Posterior vena cava (tissue), 2 donors: ENCODE measurements around the gene TOMM7. TPM values are rescaled to one million over a fixed set of nuclear protein-coding genes. Genes with fewer than 3 reads are reported as not detected.

Experiments used
- DNase-seq: peaks from one replicate; pipeline ENCODE4 v3.0.0-alpha.2; 2020; ENCODE audit warnings: low spot score
- intact Hi-C, 2 donors: fragments of 100-400 bp; cut with DNase I; formaldehyde crosslinking; loops; one replicate each; pipeline versions ENCODE4 v1.14.1 to v1.14.2; 2022 to 2023
- long read RNA-seq, 2 donors: library from polyadenylated mRNA; unstranded; transcript quantifications; one replicate each; pipeline ENCODE4 v2.0.0, GENCODE V29; 2020 to 2021
- total RNA-seq, 2 donors: library from RNA; stranded (reverse); fragmentation: NEBNext Ultra II Directional; extraction: Animal tissue kit (Norgen Biotek cat#: 25700); gene quantifications; one replicate each; pipeline ENCODE4 v1.2.1, GENCODE V29; 2021
- donor health status: DM: yes; HTN: yes; CAD: no.
- donor health status: DM: yes; HTN: yes; CAD: no.

TOMM7 gene
- total RNA-seq, result 100 to 1,000 TPM; 227 to 235 TPM
- long read RNA-seq, donor 1, transcript TOMM7-201 (3 exons, 778 nt), result major isoform, 25 of 25 reads
- long read RNA-seq, donor 1, partial matches to known transcripts, result 0 of 25 reads
- long read RNA-seq, donor 1, other reads (novel, unspliced or antisense), result 0 of 25 reads
- long read RNA-seq, donor 2, transcript TOMM7-201 (3 exons, 778 nt), result major isoform, 30 of 31 reads
- long read RNA-seq, donor 2, partial matches to known transcripts, result 0 of 31 reads
- long read RNA-seq, donor 2, other reads (novel, unspliced or antisense), result 0 of 31 reads

DNA sequence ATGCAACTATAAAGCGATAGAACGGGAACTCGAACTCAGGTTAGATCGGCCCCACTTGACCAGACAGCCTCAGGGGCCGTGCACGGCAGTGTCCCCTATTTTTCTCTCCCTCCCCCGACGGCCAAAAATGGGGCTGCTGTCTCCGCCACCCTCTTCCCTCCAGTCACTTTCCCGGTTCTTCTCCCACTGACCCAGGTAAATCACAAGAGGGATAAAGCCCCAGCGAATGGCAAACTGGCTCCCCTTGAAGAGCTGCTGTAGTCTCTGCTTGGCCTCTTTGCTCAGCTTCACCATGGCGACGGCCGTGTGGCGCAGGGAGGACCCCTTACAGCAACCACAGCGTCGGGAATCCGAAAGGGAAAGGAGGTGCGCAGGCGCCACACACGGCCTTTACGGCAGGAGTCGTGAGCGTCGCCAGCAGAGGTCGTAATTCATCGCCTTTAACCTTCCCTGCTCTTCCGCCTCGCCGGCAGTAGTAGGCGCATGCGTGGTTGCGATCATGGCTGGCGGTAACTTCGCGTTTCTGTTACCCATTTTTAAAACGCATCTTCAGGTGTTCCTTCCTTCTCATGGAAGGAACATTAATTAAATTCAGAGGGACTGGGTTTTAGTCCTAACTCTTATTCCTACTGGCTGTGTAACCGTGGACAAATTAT lies at the start of gene TOMM7:
TOMM7 (minus strand) TSS at position 364 of the 656 bp plus-strand sequence; CDS start at position 294, 70 bp downstream.
- intact Hi-C loops, result no loop called here
- DNase-seq, result peak; percentile 97

DNA sequence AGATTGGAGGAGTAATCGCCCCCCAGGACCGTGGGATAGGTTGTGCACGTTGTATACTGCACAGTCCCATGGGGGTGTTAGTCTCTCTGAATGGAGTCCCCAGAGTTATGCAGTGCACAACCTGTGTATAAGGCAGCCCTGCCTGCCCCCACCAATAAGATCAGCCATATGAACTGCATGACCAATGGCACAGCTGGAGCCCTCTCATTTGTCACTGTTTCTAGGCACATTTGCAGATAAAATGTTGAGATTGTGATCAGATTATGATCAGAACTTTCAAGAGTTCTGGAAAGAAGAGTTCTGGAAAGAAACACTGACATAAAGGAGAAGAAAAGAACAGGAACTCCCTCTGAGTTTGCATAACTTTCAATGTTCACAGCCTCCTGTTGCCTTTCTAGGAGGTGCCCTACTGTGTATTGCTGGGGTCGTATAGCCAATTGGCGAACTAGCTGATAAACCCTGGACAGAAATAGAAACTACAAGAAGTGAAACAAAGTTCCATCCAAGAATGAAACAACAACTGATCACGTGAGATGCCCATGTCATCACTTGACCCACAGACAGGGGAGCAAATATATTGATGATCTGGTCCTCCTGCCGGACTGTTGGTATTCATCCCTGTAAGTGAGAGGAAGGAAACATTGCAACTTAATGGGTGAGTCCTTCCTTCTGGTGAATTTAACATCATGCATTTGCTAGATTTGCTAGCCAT lies 49.6 kb upstream of the TOMM7 start:
- intact Hi-C loops, result no loop called here

DNA sequence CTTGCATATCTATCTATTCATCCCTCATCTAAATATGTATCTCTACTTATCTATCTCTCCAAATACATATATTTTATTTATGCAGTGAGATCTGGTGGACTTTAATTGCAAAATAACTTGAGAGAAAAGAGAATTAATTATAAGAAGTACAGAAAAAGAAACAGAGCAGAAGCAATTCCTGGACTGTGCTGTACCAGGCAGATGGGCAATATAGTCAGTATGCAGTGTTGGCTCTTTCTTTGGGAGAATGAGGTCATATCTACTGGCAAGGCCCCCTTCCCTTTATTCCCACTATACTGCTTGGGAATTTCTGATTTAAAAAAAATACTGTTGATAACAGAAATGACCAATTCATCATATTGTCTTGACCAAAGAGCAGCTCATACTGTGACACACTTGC lies 49.0 kb upstream of the TOMM7 start:
- no peak for DNase-seq
- intact Hi-C loops, result no loop called here

More for the DNA sequence above, 49.6 kb upstream of the TOMM7 start:
- DNase-seq, result no peak

DNA sequence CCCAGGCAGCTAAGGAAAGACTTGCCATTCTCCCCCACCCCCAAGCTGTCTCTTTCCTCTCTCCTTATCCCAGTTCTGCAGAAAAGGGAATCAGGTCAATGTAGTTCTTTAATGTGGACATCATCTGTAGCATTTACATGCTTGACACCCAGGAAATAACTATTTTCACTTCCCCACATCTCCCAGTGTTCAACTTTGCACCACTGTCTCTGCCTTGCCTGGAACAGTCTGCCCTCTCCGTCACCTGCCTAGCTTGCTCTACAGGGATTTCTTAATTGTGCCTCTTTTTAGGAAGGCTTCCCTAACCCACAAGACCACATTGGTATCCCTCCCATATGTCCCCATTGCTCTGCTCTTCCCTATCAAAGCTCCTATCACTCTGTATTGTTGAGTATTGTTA lies 45.9 kb upstream of the TOMM7 start:
- DNase-seq, result no peak
- intact Hi-C loops, result no loop called here

- DNase-seq, result no peak
Observed at GRCh38 chr7:22867589-22867988, 44.9 kb upstream of the TOMM7 start.

GRCh38 chr7:22867003-22867402 lies 44.4 kb upstream of the TOMM7 start:
- intact Hi-C loops, result no loop called here
- no peak for DNase-seq

More at GRCh38 chr7:22867589-22867988, 44.9 kb upstream of the TOMM7 start:
- intact Hi-C loops, result no loop called here

- intact Hi-C loops, result no loop called here
- no peak for DNase-seq
Observed at GRCh38 chr7:22865602-22865960, 42.9 kb upstream of the TOMM7 start.

DNA sequence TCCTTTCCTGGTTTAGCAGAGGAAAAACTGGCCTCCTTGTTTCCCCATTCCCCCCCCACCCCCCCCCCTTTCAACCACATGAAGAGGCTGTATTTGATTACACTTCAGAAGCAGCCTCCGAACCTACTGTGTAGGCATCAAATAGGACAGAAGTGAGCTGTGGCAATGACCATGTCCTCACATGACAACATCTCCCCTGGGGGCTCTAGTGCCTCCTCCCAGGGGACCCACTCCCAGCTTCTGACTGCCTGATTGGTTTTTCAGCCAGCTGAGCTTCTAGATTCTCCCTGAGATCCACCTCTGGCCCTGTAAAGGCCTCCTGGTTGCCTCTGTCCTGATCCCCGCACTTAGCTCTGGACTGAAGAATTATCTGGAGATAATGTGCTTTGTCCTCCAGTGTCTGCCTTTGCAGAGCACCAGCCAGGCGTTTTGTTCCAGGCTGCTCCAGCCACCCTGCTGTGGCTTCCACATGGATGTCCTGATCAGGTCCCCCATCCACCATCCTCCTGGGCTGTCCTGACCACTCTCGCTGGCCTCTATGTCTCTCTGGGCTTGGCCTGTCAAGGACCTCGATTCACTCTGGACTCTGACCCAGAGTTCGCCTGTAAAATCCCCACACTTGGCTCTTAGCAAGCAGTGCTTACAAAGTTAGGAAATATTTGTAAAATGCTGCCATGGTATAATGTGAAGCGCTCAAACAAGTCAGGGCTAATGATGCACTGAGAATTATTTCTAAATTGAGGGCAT lies 42.4 kb upstream of the TOMM7 start:
- no peak for DNase-seq
- intact Hi-C loops, result no loop called here

- intact Hi-C loops, result no loop called here
Observed at GRCh38 chr7:22864301-22864700, 41.7 kb upstream of the TOMM7 start.

GRCh38 chr7:22863156-22863899 lies 40.7 kb upstream of the TOMM7 start:
- intact Hi-C loops, result no loop called here
- no peak for DNase-seq

More at GRCh38 chr7:22864301-22864700, 41.7 kb upstream of the TOMM7 start:
- no peak for DNase-seq

GRCh38 chr7:22861576-22861975 lies 38.9 kb upstream of the TOMM7 start:
- intact Hi-C loops, result no loop called here
- DNase-seq, result no peak

GRCh38 chr7:22860784-22861482 lies 38.3 kb upstream of the TOMM7 start:
- intact Hi-C loops, result no loop called here
- no peak for DNase-seq

DNA sequence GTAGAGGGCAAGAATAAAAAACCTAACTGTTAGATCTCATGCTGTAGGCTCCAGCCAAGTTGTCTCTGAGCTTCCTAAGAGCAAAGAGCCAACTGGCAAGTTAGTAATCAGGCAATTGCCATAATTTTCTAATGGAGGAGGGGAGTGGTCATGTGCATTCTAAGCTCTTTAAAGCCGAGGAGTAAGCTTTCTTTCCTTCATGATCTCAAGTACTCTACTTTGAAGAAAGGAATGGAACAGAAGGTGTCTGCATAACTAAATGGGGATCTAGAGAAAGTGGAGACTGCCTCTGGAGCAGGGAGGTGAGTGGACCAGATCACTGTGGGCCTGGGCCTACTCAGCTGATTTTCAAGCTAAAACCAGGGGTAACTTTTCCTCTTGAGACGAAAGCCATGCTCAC lies 37.7 kb upstream of the TOMM7 start:
- intact Hi-C loops, result no loop called here
- no peak for DNase-seq

DNA sequence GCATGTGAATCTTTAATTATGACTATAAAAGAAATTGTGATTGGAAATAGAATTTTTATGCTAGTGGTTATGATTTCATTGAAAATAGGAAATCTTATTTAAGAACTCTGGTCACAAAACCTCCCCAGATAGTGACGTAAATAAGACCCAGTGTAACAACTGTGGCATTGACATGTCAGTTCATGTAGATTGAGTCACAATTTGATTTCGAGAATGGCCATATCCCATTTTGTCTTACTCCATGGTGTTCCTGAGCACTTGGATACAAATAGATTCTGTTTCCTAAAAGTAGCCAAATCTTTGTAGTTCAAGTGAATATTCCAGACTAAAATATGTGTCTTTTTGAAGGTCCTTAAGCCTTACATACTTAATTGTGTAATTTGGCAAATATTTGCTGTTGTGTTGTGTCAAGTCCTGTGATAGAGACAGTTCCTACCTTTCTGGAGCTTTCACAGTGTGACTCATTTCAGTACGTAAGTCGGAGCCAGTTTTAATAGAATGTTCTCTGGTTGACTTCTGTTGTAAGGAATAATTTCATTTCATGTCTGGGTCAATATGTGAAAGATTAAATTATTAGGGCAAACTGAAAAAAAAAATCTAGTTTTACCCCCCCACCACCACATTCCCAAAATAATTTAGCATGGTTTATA lies 37.1 kb upstream of the TOMM7 start:
- DNase-seq, result no peak
- intact Hi-C loops, result loop anchor here (2.0 to 5.0 kb wide), 2 partner anchors 75 to 148 kb away; no protein-coding TSS in a partner anchor

GRCh38 chr7:22858640-22859561 lies 36.3 kb upstream of the TOMM7 start:
- intact Hi-C loops, result loop anchor here (2.0 to 5.0 kb wide), 2 partner anchors 76 to 148 kb away; no protein-coding TSS in a partner anchor
- no peak for DNase-seq

DNA sequence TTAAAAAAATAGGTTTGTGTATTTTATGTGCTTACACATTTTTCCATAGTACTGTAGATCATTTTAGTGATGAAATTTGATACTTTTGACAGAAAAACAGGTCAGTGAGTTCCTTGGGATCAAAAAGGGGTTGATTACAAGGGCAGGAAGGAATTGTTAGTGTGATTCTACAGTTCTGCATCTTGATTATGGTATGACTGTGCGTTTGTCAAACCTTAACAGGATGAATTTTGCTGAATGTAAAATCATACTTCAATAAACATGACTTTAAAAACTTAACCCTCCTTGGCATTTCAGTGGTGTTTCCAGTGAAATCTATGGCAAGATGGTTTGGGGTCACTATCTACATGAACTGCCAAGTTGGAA lies 35.6 kb upstream of the TOMM7 start:
- intact Hi-C loops, result loop anchor here (2.0 to 5.0 kb wide), 2 partner anchors 77 to 149 kb away; no protein-coding TSS in a partner anchor
- no peak for DNase-seq

DNA sequence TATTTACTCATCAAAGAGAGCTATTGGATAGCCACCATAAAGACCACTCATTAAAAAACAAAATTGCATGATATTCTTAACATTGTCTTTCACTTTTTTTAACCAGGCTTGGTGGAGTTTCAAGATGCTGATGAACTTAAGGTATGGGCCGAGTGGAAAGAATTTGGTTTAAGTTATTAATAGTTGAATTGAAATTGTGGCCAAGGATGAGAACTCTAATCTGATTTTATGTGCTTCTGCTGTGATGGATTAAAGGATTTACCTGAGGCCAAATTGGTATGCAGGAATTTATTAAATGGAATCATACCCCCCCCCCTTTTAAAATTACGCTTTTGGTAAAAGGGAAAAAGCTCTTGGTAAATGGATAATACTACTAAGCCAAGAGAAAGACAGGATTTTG lies 33.8 kb upstream of the TOMM7 start:
- no peak for DNase-seq
- intact Hi-C loops, result loop anchor here in 1 of 2 donors (5.0 kb wide), 1 partner anchor 151 kb away; no protein-coding TSS in a partner anchor
